NCI-H2171 (cell line): ENCODE results near the gene AKT3.

Experiments
- DNase-seq: peaks from one replicate; lab custom pipeline; 2025; lab: John Stamatoyannopoulos, UW

Gene AKT3

DNA sequence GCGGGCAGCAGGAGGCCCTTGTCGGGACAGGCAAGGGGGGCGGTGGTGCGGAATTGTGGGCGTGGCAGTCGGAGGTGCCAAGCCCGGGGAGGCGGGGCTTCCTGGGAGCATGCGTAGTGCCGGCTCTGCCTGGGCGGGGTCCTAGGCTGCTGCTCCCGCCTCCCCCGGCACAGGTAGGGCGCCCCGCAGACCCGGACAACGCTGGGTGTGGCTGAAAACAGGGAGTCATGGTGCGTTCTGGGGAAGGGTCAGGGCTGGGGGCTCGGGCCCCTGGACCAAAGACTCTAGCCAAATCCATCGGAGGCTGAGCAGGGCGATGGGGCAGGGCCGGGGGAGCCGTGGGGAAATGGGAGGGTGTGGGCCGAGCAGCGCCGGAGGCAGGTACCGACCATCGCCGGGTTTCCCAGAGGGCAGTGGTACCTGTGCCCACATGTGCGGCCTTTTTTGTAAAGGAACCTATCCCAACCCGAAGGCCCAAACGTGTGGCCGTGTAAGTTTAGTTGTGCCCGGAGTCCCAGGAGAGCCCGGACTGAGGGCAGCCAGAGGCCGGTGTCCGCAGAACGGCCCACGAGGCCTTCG is 362.3 kb downstream of the AKT3 start:
- no peak for DNase-seq

DNA sequence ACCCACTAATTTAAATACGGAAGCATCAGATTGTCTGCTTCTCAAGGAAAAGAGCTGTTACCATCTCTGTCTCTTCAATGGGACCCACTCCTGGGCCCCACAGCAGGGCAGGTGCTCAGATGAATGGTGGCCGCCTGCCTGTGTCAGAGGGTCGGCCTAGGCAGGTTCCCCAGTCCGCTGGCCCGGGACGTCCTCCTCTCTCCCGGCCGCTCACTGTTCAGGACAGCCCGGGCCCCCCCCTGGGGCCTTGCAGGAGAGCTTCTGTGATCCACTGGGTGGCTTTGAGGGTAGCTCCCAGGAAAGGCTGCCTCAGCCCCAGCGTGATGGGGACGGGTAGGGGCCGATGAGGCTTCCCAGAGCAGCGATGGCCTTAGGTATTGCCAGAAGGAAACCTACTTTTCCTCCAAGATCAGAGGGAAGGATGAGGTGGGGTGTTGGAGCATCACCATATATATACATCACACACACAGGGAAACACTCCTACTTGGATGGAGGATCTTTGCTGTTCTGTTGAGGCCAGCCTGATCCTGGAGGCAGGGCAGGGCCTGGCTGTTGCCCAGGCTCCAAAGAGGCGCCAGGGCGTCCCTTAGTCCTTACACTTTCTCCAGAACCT is 362.9 kb downstream of the AKT3 start:
- no peak for DNase-seq

DNA sequence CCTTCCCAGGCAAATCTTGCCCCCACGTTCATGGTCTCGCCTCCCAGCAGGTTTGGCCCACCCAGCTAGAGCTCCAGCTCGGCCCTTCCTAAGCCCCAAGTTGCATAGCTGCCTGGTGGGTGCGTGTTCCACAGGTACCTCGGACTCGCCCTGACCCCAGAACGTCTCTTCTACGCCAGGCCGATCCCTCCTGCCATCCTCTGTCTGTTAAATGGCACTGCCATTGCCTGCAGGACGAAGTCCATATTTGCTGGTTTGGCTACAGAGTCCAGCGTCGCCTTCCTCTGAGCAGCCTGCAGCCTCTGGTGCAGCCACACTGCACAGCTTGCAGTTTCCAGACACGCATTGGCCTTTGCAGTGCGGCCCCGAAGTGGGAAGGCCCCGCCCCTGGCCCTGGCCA is 366.1 kb downstream of the AKT3 start:
- no peak for DNase-seq

DNA sequence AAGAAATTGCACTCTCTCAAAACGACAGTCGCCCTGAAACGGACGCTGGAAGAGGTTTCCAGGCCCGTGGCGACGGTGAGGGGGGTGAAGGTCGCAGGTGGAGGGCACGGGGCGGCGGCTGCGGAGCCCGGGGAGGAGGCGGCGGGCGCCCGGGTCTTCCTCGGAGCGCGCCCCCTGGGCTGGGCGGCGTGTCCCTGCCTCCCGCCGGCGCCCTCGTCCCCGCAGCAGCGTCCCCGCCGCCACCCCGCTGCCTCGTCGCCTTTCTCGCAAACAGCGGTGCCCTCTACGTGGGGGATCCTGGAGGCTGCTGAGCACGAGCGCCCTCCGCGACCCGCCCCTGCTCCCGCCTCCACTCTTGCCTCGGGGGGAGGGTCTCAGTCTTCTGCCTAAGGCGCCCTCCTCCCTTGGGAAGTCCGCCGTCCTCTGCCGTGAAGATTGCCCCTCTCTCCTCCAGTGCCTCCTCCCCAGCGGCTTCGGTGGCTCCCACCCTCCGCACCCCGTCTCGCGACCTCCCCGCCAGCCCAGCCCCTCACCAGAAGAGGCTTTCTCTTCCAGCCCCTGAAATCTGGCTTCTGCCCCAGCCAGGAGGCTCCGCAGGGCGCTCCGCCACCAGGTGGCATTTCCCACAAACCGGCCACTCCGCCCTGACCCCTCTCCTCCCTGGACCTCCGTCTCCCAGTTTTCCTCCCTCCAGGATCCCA is 366.8 kb downstream of the AKT3 start:
- DNase-seq: no peak

DNA sequence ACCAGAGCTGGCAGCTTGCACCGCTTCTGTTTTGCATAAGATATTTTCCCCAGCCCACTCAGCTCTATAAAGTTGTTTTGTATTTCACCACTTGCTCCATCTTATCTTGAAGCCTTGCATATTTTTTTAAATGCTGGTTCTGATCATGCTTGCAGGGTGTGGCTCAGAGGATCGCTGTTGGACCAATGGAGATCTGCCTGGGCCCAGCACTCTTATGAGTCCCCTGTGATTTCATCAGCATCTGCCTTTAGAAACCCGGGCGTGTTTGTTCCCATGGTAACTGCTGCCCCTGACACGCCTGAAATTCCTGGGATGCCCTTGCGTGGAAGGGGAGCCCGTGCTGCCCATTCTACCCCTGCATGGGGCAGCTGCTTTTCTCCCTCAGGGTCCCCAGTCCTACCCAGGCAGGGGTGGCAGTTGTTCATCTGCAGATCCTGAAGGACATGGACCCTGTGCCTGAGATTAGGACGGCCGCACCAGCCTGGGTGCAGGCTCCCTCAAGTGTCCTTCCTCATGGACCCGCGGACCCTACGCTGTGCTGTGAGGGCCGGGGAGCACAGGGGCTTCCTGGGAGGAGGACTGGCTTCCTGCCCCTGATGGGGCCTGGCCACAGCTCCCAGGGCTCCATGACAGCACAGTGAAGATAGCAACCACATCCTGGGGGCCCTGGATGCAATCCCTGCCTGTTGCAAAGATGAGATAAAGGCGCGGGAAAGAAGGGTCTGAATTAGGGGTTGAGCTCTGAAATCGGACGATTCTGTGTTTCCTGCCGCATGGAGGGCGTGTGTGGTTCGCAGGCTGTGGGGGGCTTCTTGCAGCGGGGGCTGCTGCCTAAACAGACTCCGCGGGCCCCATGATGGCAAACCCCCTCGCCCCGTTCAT is 367.7 kb downstream of the AKT3 start:
- peak; percentile 78 for DNase-seq

DNA sequence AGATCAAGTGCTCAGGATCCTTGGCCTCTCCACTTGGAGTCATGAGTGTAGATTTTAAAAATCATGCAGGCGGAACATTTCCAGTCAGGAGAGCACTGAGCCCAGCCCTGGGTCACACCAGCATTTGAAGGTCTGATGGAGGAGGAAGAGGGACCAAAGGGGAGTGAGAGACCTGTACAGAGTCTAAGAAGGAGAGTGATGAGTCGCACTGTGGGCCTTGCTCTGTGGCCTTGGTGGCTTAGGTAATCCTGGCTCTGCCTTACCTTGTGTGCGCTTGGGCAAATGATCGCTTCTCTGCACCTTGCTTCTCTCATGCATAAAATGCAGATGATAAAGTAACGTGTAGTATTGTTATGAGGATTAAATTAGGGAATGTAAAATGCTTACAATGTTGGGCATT is 368.9 kb downstream of the AKT3 start:
- DNase-seq: no peak

DNA sequence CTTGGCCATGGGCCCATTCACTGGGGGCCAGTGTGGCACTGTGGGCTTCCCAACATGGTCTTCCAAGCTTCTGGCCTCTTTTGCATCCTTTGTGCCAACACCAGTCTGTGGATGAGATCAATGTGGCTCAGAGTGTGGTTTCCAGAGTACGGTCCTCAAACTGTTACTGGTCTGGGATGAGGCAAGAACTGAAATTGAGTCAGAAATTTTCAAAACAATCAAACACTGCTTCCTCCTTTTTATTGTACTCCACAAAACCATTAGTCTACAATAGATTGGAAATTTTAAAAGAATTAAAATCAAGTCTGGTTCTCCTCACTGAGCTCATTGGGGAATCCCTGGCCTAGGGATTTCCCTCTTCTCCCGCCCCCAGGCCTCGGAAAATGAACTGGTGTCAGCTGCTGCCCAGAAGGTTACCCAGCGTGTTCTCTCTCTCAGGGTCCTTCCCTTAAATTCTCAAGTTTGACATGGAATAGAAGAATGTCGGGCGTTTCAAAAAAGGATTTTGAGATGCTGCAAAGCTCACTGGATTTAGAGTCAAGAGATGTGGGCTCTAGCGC is 372.2 kb downstream of the AKT3 start:
- no peak for DNase-seq

DNA sequence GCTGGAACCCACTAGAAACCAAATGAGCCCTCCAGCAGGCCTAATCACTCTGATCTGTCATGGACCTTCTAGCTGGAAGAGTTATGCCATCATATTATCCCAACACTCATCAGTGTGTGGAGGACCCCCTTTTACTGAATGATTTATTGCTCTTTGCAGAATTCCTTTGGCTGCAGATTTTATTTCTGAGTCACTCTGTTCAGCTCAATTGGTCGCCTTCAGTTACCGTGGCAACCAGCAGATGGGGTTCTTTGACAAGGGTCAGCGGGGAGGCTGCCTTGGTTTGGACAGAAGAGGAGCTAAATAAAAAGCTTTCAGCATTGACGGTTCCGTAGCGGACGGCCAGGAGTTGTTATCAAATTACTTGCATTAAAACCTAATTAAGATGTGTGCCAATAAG is 374.1 kb downstream of the AKT3 start:
- DNase-seq: no peak

DNA sequence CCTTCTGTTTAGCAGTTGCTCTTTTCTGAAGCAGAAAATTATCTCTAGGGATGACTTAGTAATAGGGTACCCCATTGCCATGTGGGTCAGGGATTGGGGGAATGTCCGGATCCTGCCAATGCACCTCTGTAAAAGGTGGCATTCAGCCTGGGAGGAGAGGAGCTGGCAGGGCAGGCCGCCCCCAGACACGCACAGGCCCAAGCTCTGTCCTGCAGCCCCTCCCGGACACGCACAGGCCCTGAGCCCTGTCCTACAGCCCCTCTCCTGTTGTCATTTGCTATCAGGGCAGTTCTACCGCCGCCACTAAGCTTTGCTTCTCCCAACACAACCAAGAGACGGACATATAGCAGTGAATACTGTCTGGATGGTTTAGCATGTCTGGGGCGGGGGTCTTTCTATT is 375.1 kb downstream of the AKT3 start:
- no peak for DNase-seq

DNA sequence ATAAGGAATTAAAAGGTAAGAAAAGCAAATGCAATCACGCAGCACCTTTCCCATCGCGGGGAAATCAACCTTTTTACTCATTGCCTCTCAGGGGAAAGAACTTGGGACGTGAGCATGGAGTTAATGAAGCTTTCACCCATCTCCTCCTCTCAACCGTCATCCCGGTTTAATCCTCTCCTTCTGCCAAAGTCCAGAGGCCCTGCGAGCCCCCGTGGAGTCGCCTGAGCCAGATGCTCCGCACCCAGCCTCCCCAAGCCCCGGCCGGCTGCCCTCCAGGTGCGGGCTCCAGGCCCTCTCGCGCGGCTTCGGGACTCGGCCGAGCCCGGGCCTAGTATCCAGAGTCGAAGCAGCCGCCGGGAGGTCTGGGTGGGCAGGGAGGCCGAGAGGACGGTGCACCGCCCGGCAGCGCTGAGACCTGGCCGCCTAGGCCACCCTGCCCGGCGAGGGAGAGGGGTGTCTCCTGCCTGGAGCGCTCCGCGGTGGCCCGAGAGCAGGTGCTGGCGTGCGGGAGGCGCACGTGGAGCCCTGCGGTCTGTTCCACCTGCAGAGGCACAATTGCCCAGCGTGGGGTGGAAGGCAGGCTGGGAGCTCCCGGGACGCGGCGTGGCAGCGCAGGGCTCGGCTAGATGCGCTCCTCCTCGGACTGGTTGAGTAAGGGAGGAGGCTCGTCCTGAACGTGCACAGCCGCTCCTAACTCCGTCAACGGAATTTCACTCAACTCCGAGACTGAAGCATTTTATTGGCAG is 375.7 kb downstream of the AKT3 start:
- DNase-seq: no peak

DNA sequence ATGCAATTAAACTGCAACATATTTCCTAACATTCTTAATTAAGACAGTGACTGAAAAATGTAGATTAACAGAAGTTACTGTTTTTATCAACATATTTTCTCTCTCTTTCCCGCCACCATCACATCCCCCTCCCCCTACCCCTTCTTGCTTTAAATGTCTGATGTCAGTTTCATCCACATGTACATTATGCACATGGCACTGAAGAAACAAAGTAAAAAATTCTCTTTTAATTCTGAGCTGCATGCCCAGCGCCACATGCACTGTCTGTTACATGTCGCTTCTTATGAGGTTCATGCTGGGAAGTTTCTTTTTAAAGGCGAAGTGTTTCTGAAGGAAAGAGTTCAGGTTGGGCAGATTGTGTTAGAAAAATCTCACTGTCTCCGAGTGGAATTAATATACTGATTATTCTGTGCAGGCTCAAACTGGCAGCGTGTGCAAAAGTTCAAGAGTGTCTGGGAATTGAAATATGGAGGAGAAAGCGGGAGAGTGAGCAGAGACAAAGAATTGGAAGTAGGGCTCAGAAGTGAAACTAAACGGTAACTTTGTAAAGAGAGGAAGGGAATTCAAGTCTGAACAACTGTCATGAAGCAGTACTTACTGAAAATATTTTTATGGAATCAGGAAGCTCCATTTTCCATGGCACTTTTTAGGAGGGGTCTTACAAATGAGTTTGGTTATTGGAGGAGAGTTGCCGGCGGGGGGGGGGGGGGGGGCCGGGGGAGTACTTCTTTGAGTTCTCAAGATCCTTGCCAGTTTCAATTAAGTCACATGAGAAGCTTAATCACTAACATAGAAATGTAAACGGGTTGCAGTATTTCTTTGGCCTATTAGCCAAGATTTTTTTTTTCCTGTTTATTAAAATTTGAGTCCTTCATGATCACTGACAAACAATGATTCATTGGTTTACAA is 376.6 kb downstream of the AKT3 start:
- DNase-seq: no peak

DNA sequence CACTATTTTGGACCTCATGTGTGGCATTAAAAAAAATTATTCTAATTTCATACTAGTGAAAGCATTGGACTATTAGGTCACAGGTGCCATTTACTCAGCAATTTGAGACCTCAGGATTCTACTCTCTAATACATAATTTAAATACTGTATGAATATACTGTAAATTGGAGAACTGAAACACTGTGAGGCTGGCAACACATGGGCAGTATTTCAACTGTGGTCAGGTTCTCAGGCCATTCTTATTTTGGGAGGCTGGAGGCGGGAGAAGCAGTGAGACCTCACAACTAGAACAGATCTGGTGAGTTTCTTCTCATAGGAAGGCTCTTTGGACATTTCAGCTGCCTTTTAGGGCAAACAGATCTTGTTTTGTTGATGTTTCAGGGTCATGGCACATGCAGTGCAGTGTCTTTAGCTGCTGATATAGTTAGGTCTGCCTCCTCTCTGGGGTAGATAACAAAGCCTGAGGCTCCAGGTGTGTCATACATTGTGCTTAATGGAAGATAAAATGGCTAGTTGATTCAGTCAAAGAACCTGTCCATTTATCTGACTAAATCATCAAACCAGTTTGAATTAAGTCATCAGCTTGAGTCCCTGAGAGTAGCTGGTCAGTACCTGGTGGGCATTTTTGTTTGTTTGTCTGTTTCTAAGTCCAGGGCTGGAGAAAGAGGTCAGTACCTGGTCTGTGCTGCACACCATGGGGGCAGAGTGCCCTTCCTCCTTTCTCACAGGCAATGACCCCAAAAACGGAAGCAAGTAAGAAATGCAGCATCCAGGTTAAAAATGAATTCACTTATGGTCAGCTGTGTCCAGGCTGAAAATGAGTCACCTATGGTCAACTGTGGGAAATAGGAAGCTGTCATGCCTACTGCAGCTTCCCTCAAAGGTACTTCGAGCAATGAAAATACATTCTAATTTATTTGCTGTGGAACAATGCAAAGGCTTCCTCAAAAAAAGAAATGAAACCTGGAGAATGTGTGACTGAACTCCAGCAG is 378.0 kb downstream of the AKT3 start:
- no peak for DNase-seq

DNA sequence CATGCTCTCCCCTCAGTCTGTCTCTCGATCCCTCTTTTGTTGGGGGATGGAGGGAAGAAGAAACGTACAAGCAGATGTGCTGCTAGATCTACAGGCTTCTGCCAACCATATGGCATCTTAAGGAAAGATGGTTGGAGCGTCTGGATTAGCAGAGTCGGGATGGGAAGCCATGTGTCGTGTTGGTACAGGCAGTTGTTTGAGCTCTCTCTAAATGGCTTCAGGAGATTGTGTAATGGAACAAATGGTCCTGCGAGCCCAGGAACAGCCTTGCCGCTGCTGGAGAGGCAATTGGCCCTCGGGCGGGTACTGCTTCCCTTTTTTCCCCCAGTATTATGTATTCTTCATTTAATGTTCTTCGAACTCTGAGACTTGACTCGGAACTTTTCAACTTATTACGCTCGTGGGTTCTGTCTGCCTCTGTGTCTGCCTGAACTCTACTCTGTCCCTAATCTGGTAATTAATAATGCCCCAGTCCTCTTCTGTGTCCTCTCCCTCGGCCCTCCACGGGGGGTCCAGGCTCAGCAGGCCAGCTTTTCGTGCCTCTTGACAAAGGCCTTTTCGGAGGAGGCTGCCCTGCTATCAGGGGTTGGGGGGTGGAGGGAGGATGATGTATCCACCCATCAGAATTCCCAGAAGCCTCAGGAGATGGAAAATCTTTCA is 378.9 kb downstream of the AKT3 start:
- DNase-seq: peak; percentile 90

DNA sequence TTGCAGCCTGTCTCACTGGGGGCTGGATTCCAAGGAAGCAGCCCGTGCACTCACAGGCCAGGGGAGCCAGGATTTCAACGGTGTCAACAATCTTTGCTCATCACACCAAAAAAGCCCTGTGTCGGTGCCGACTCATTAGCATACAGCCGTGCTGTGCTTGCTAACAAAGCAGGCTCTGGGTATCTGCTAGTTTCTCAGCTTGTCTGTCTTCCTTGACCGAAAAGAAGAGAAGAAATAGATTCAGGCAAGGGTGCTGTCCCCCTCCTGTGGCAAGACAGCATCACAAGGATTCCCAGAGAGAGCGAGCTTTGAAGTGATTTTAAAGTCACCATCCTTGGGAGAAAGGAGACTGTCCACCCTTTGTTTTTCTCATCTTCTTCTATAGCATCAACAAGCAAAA is 379.5 kb downstream of the AKT3 start:
- peak; percentile 60 for DNase-seq

DNA sequence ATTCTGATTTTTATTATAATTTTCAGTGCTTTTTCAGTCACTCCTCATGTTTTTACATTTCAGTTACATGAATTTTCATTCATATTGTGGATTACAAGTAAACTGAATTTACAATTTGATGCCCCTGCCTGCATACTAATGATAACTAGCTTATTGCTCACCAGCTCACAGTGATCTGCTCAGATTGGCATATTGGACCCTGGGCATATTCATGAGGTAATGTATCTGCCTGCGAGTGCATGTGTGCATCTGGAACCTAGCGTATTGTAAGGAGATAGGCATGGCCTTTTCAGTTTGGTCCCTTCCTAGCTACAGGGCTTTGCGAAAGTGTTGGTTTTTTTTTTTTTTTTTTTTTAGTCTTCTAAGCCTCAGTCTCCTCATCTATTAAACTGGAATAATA is 380.5 kb downstream of the AKT3 start:
- no peak for DNase-seq

DNA sequence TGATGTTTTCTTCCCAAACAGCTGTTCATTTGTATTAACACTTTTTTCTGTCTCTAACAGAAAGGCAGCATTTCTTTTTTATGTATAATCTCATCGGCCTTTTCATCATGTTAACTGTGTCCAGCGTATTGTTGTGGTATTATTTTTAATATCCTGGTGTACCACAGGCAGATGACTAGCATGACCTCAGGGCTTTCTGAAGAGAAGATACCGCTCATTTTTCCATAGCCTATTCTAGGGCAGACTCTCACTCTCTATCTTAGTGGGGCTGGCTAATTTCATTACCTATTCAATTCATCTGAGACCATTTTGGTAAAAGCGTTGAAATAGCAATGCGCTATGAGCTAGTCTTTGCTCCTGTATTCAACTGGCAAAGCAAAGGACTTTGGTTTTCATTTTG is 384.3 kb downstream of the AKT3 start:
- no peak for DNase-seq

DNA sequence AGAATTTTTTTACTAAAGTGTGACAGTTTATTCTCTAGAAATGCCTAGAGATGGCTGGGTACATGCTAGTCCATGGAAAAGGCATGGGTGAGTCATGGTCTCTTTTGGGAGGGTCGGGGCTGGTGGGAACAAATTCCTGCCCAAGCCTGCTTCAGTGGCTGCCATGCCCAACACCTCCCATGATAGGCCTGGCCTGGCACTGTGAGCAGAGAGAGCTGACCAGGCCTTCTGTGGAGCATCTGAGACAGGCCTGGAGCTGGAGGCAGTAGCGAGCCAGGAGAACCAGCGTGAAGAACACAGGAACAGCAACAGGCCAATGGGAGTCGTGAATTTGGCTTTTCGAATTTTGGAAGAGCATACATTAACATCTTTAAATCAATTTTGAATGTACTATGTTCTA is 385.0 kb downstream of the AKT3 start:
- no peak for DNase-seq

DNA sequence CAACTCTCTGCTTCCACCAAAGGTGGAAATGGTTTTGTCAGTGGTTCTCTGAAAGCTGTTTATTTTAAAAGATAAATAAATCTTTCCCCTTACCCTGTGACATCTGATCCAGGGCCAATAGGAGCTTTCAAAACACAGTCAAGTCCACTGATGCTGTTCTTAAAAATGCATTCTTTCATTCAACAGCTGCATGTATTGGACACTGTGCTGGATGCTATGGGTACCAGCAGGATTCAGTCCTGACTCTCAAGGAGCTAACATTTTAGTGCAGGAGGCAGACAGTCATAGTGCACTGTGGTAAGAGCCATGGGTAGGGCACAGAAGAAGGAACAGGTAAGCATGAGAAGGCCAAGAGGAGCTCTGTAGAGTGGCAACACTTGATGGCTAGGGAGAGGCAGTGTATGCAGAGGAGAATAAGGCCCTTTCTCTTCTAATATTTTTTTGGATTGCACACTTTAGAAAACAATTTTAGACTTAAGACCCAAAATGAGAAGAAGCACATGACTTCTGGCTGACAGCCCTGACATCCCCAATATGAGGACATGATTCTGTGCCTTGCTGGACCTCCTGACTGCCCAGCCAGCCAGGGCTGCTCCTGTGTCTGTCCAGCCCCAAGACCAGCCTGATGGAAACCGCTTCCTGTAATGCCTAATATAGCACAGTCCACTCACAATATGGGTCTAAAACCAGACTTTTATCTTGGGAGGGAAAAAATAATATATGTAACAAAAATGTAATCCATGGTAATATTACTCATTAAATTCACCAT is 386.9 kb downstream of the AKT3 start:
- DNase-seq: no peak
